Stimulated activated CD4-positive, alpha-beta T cell treated with anti-CD3 and anti-CD28 coated beads, Interleukin-1b, Interleukin-23, amount 100 ng/mL, for 24 hours (primary cell): Measurements from ENCODE around the gene HBG2.
"Not testable (repeated sequence)": the region's sequence is repeated elsewhere in the genome, so short reads cannot be mapped to it uniquely, and the experiment has no call there.

Experiments used
- DNase-seq, 4 experiments: peaks; one replicate each; pipeline ENCODE4 v3.0.0-alpha.2; 2020; ENCODE audit warnings: low read depth in 4 of 4, low spot score in 1 of 4

Gene HBG2

DNA sequence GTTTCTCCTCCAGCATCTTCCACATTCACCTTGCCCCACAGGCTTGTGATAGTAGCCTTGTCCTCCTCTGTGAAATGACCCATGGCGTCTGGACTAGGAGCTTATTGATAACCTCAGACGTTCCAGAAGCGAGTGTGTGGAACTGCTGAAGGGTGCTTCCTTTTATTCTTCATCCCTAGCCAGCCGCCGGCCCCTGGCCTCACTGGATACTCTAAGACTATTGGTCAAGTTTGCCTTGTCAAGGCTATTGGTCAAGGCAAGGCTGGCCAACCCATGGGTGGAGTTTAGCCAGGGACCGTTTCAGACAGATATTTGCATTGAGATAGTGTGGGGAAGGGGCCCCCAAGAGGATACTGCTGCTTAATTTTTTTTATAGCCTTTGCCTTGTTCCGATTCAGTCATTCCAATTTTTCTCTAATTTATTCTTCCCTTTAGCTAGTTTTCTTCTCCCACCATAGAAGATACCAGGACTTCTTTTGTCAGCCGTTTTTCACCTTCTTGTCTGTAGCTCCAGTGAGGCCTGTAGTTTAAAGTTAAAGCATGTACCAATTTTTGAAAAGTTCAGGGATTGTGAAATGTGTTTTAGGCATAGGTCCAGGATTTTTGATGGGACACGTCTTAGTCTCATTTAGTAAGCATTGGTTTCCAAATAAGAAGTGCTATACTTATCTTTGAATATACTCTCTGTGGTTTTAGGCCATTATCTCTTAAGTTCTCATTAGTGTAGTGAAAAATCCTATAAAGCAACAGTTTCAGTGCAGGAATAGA is at the start of gene HBG2:
HBG2 (minus strand) TSS at position 136 of the 768 bp plus-strand sequence; CDS start at position 83, 53 bp downstream.
- not testable (repeated sequence) for DNase-seq

DNA sequence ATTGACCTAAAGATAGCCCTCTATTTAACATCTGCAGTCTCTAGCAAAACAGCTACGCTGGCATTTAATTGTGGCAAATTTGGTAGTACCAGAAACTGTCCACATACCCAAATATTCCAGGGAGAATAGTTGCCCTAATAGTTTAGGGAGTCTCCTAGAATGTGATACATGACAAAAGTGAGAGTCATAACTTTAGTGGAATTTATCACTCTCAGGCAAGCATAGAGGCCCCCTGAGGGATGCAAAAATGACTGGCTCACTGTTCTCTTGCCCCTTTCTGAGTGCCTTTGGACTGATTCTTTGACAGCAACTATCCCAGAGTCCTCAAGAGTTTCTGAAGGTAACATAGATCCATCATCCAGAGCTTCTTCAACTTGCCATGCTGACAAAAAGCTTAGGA is 49.5 kb upstream of the HBG2 start:
- no peak for DNase-seq

DNA sequence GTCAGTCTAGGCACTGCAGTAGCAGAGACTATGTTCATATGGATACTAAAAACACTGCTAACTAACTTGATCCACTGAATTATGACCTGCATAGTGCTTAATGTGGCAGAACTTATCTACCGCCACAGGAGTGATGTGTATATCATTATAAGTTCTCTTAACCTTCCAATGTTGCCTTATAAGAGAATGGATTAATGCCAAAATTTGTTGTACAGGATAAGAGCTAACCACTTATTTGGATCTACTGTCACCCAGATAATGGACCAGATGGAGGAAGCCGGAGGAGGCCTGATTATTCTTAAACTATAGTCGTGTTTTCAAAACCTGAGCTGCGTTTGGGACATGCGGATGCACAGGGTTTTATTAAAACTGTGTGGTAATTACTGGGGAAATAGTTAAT is 49.0 kb upstream of the HBG2 start:
- DNase-seq: no peak

DNA sequence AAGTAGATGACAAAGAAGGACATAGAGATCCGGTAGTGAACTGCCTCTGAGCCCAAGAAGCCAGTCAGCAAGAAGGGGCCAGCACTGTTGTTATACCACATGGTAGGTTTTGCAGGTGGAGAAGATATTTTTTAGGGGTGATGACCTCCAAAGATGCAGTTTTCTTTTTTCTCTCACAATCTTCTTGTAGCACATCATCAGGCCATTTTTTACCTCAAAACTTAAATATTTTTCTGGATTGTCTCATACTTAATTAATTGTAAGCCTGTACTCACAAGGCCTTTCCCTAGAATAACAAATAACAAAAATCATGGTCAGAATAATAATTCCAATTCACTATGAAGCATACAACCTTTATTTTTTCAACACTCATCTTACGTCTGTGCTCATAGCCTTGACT is 47.3 kb upstream of the HBG2 start, which contains the start of gene OR51B4:
OR51B4 (minus strand) TSS at position 101 of the 400 bp plus-strand sequence; CDS start at position 101, 0 bp downstream.
- no peak for DNase-seq

DNA sequence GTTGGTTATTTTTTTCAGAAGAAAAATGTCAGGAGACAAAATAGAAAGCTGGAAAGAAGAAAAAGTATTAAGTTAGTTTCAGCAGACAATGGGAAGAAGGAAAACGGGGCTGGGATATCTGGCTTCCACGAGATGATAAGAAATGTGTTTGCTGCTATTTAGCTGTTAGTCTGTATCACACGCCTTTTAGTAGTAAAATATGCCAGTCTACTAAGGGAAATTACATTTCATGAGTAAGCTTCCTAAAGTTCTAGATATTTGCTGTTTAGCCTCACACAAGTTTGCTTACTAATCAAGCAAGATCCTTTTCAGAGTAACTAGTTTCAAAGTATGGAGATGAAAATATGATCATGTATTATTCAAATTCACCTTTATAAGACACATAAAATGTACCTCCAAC is 45.7 kb upstream of the HBG2 start:
- no peak for DNase-seq

DNA sequence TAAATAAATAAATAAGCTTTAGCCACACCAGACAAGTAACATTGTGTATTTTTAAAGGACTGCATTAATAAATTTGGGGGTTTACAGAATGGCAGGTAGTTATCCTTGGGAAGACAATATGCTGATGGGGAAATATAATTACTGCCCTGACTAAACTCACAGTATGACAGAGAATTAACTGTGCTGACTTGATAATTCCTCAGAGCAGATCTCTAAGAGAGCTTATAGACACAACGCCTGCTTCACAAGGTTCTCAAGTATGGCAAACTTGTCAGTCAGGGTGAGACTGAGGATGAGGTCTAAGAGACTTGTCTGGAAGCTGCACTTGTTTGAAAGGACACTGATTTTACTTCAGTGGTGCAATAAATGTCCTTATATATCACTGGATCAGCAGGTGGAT is 43.9 kb upstream of the HBG2 start:
- DNase-seq: no peak

DNA sequence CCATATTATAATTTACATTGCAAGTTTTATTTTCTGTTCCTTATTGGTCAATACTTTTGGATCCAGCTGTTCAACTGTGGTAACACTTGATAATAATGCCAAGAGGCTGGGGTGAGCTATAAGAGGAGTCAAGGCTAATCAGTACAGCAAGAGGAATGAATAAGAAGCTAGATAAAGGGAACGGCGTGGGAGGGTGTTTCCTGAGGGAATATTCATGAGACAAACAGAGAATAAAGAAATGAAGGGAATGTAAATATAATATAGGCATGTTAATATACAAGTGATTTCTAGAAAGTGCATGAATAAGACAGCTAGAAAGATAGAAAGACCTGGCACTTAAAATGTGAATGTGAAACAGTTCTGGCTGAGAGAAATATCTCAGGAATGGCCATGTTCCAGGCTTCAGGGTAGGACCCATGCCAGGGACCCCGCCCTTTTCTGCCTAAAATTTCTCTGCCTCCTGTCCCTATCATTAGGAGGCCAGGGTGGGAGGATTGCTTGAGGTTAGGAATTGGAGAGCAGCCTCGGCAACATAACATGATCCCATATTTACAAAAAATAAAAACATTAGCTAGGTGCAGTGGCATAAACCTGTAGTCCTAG is 43.2 kb upstream of the HBG2 start:
- DNase-seq: no peak

DNA sequence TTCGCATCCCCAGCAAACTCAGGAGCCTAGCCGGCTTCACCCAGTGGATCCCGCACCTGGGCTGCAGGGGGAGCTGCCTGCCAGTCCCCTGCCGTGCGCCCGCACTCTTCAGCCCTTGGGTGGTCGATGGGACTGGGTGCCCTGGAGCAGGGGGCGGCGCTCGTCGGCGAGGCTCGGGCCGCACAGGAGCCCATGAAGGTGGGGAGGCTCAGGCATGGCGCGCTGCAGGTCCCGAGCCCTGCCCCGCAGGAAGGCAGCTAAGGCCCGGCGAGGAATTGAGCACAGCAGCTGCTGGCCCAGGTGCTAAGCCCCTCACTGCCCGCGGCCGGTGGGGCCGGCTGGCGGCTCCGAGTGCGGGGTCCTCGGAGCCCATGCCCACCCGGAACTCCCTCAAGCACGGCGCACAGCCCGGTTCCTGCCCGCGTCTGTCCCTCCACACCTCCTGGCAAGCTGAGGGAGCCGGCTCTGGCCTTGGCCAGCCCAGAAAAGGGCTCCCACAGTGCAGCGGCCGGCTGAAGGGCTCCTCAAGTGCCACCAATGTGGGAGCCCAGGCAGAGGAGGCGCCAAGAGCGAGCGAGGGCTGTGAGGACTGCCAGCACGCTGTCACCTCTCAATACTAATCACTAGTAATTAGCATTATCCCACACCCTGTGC is 39.9 kb upstream of the HBG2 start:
- not testable (repeated sequence) for DNase-seq

DNA sequence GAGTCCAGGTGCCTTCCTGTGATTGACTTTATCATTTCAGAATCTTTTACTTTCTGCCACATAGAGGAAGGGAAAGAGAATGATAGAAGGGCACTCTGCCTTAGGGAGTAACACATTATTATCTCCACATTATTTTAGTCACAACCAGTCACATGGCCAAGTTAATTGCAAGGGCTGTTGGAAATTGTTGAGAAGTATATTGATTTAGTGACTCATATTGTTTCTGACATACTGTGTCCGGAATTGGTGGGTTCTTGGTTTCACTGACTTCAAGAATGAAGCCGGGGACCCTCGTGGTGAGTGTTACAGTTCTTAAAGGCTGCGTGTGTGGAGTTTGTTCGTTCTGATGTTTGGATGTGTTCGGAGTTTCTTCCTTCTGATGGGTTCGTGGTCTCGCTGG is 38.4 kb upstream of the HBG2 start:
- no peak for DNase-seq

DNA sequence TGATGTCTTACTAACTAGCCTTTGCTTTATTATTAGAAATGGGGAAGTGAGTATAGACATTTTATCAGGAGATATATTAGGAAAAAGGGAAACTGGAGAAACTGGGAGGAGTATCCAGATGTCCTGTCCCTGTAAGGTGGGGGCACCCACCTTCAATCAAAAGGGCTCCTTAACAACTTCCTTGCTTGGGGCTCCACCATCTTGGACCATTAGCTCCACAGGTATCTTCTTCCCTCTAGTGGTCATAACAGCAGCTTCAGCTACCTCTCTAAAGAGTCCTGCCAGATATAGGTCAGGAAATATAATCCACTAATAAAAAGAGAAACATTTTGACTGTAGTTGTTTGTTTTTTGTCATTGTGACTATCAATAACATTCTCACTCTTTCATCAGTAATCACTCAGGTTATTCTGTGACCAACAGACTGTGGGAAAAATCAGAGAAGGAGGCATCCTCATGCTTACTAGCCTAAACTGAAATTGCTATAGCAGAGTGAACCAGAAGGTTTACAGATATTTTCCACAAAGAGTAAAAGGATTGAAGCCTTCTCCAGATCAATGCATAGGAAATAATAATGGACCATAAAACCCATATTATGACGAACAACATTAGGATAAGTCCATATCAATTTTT is 36.7 kb upstream of the HBG2 start:
- no peak for DNase-seq

DNA sequence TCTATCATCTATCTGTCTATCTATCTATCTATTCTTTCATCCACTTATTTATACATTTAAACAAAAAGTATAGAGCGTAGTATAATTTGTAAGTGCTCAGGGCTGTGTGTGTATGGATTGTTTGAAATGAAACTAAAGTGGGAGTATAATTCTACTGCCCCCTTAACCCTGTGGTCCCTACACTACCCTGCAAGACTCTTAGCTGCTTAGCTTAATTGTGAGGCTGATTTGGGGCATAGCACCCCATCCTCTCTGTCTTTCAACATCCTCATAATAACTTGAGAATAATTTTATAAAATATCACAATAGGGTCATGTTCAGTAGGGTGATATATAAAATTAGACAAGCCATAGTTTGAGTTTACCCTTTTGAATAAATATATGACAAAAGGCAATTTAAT is 35.5 kb upstream of the HBG2 start:
- no peak for DNase-seq

DNA sequence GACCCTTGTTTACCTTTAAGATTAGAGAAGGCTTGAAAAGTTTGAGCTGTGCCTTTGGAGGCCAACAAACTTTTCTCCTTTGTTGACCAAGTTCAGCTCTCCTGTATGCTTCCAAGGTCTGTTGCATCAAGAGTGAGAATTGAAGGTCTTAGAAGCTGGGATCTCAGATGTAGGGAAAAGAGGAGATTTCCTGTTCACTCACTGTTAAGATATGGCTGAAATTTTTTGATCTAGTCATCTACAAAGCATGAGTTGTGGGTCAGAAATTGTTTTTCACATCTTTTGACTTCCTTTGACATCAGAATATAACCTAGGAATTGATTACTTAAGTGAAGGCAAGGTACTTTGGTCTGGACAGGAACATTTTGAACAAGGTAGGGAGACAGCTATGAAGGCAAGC is 35.1 kb upstream of the HBG2 start:
- DNase-seq: no peak

DNA sequence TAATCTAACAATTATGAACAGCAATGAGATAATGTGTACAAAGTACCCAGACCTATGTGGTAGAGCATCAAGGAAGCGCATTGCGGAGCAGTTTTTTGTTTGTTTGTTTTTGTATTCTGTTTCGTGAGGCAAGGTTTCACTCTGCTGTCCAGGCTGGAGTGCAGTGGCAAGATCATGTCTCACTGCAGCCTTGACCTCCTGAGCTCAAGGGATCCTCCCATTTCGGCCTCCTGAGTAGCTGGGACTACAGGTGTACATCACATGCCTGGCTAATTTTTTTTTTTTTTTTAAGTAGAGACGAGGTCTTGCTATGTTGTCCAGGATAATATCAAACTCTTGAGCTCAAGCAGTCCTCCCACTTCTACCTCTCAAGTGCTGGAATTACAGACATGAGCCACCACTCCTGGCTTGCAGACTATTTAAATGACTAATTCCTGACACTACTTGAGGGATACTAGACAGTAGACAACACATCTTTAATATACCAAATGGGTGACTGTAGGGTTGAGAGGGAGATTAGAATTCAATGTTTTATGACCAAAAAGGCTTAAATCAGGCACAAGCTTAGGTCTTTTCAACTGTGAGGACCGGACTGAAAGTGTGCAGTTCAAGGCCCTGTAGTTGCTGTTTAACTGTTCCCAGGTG is 34.4 kb upstream of the HBG2 start:
- no peak for DNase-seq

DNA sequence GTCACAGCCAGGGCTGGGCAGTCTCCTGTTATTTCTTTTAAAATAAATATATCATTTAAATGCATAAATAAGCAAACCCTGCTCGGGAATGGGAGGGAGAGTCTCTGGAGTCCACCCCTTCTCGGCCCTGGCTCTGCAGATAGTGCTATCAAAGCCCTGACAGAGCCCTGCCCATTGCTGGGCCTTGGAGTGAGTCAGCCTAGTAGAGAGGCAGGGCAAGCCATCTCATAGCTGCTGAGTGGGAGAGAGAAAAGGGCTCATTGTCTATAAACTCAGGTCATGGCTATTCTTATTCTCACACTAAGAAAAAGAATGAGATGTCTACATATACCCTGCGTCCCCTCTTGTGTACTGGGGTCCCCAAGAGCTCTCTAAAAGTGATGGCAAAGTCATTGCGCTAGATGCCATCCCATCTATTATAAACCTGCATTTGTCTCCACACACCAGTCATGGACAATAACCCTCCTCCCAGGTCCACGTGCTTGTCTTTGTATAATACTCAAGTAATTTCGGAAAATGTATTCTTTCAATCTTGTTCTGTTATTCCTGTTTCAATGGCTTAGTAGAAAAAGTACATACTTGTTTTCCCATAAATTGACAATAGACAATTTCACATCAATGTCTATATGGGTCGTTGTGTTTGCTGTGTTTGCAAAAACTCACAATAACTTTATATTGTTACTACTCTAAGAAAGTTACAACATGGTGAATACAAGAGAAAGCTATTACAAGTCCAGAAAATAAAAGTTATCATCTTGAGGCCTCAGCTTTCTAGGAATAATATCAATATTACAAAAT is 33.7 kb upstream of the HBG2 start:
- DNase-seq: no peak

DNA sequence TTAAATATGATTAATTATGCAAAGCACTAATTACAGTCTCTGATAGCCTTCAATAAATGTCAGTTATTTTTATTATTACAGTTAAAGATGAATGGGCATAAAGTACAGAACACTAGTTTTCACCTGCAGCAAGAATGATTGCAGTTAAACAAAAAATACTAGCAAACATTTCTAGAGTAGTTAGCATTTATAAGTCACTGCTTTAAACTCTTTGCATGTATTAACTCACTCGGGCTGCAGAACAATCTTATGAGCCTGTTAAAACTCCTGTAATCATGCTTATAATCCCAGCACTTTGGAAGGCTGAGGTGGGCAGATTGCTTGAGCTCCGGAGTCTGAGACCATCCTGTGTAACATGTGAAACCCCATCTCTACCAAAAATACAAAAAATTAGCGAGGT is 32.3 kb upstream of the HBG2 start:
- no peak for DNase-seq

DNA sequence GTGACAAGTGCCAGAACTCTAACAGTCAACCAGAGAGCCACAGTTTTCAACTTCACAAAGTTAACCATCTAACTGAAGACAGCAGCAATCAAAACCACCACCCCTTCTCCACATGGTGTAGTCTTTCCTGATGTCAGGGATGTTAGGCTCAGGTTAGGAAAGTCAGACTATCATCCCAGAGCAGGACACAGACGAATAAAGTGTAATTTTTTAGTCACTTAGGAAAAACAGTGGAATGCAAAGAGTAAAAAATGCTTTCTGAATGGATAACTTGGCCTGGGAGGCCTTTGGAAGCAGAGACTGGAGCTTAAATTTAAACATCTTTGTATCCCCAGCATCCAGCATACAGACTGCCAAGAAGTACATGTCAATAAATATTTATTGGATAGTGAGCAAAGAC is 31.8 kb upstream of the HBG2 start:
- no peak for DNase-seq

DNA sequence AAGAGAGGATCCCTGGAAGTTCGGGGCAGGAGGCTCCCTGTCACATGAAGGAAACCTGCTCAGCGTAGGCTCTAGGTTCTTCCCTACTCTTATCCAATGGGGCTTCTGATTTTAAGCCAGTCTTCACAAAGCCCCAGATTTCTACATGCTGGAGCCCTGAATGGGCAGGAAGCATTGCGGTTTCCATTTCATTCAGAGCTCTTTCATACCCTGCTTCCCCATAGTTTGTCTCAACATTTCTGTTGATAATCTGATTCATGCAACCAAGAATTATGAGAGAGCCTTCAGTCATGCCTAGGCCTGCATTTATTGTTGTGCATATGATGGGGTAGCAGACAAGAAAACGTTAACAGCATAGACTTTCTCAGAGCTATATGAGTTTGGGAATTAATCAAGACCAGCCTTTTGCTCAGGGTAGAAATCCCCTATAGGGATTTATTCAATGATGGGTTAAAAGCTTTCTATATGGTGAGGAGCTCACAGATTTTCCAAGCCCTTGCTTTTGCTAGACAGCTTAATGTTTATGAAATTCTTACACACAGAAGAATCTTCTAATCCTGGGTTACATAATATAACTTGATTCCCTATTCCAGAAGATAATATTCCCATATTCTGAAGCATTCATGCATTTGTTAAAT is 31.2 kb upstream of the HBG2 start:
- no peak for DNase-seq

DNA sequence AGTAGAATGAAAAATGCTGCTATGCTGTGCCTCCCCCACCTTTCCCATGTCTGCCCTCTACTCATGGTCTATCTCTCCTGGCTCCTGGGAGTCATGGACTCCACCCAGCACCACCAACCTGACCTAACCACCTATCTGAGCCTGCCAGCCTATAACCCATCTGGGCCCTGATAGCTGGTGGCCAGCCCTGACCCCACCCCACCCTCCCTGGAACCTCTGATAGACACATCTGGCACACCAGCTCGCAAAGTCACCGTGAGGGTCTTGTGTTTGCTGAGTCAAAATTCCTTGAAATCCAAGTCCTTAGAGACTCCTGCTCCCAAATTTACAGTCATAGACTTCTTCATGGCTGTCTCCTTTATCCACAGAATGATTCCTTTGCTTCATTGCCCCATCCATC is 30.1 kb upstream of the HBG2 start:
- no peak for DNase-seq

DNA sequence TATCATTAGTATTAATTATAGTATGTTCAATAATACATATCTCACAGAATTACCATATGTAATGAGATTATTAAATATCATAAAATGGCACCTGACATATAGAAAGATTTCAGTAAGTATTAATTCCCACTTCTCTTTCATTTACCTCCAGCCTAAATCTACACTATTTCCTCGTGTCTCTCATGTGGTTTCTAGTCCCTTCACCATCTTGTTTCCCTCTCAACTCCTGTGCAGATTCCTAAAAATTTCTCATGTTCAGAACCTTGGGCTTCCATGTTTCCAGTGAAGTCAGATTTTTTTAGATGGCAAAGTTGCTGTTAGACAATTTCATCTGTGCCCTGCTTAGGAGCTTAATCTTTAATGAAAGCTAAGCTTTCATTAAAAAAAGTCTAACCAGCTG is 29.3 kb upstream of the HBG2 start:
- no peak for DNase-seq

DNA sequence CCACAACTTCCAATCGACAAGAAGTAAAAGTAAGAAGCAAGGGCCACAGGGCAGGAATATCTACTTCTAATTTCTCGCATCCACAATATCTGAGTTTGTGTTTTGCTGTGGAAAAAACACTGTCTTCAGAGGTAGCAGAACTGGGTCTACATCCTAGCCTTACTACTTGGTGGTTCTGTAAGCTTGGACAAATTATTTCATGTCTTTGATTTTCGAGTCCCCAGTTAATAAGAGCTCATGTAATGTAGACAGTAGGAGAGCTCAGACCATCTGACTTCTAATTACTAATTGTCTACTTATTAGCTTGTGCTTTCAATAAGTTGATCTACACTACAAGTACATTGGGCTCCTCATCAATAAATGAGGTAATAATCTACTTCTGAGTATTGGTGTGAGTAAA is 28.5 kb upstream of the HBG2 start:
- DNase-seq: no peak
